ENCODE results near the gene POPDC2. TPM values are rescaled to one million over a fixed set of nuclear protein-coding genes. Genes with fewer than 3 reads are reported as not detected.

The POPDC2 gene
- total RNA-seq, 1 experiment from 2014 or later = 0.15 TPM

GRCh38 chr3:119645813-119646212 lies 14.6 kb downstream of the POPDC2 start:
- CTCF ChIA-PET = no interaction called here
- intact Hi-C loops (cut with micrococcal nuclease; ENCODE audit: unreplicated experiment) = no loop called here
- TF ChIP-seq CTCF (IDR thresholded peaks at IDR 0.05) = no peak
- no peak for TF ChIP-seq SIN3A (IDR thresholded peaks at IDR 0.05; ENCODE audit: borderline replicate concordance, insufficient read depth, low read depth, low read length)
- TF ChIP-seq, protein P1, sequence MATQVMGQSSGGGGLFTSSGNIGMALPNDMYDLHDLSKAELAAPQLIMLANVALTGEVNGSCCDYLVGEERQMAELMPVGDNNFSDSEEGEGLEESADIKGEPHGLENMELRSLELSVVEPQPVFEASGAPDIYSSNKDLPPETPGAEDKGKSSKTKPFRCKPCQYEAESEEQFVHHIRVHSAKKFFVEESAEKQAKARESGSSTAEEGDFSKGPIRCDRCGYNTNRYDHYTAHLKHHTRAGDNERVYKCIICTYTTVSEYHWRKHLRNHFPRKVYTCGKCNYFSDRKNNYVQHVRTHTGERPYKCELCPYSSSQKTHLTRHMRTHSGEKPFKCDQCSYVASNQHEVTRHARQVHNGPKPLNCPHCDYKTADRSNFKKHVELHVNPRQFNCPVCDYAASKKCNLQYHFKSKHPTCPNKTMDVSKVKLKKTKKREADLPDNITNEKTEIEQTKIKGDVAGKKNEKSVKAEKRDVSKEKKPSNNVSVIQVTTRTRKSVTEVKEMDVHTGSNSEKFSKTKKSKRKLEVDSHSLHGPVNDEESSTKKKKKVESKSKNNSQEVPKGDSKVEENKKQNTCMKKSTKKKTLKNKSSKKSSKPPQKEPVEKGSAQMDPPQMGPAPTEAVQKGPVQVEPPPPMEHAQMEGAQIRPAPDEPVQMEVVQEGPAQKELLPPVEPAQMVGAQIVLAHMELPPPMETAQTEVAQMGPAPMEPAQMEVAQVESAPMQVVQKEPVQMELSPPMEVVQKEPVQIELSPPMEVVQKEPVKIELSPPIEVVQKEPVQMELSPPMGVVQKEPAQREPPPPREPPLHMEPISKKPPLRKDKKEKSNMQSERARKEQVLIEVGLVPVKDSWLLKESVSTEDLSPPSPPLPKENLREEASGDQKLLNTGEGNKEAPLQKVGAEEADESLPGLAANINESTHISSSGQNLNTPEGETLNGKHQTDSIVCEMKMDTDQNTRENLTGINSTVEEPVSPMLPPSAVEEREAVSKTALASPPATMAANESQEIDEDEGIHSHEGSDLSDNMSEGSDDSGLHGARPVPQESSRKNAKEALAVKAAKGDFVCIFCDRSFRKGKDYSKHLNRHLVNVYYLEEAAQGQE (IDR thresholded peaks at IDR 0.05; ENCODE audit: insufficient read depth in 1 of 2, low read depth in 2 of 2, low read length in 1 of 2) = no peak
- no peak for TF ChIP-seq POLR2AphosphoS5 (IDR thresholded peaks at IDR 0.05; ENCODE audit: low read depth, low read length)
- no peak for TF ChIP-seq TCF7L2 (IDR thresholded peaks at IDR 0.05; ENCODE audit: low read depth, low read length)
- Histone ChIP-seq H3K4me1 (ENCODE audit: control insufficient read depth, insufficient read depth, low read length) (0 out of 2 replicates have a peak, but pooled peaks cover 5% of the 10 kb centered on the region), H3K9me3 (ENCODE audit: control insufficient read depth, insufficient read depth, low read depth, low read length) (no peaks in the 10 kb centered on the region), H3K36me3 (ENCODE audit: control insufficient read depth, insufficient read depth, low read length) (no peaks in the 10 kb centered on the region), H3K27me3 (ENCODE audit: control insufficient read depth, insufficient read depth, low read length) (peaks cover 8% of the 10 kb centered on the region; the same call in 1 of the 2 replicates), H3K4me3 (ENCODE audit: low read depth in 2 of 2, low read length in 2 of 2) (no peak overlapping the region), H3K27ac (ENCODE audit: low read length) (no peak overlapping the region)
- in situ Hi-C loops (cut with HindIII; ENCODE audit: low pct_unique_long_range_greater_than_20kb, low sequenced_read_pairs) = no loop called here
- ATAC-seq (no peak), DNase-seq (ENCODE audit: low read depth, low spot score) (no peak)
- POLR2A ChIA-PET = no interaction called here
- BruUV-seq (replicated peaks) = no TSS peak

DNA sequence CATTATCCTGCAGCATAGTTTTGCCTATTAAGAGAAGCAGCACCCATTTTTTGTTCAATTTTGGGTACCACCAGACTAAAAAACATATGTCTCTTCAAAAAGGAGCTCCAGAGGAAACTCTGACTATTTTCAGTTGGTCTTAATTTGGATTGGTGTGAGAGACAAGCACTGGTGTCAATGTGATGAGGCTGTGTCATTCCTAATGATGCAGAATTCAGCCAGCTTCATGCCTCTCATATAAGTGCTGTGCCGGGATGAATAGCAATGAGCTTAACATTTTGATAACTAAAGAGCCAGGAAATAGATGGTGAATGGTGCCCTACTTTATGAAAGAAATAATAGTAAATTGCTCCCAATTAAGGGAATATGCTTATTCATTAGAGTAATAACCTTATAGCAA lies 15.9 kb downstream of the POPDC2 start:
- no peak overlapping the region for H3K4me3 ChIP-seq (ENCODE audit: low read depth in 2 of 2, low read length in 2 of 2)
- intact Hi-C loops (cut with micrococcal nuclease; ENCODE audit: unreplicated experiment) (no loop called here), in situ Hi-C loops (cut with HindIII; ENCODE audit: low pct_unique_long_range_greater_than_20kb, low sequenced_read_pairs) (no loop called here)
- H3K27ac ChIP-seq (ENCODE audit: low read length) = no peak overlapping the region
- no peak for DNase-seq (ENCODE audit: low read depth, low spot score)
- no peak for TF ChIP-seq POLR2AphosphoS5 (IDR thresholded peaks at IDR 0.05; ENCODE audit: low read depth, low read length)
- TF ChIP-seq CTCF (IDR thresholded peaks at IDR 0.05) = no peak
- TF ChIP-seq, protein P1 (IDR thresholded peaks at IDR 0.05; ENCODE audit: insufficient read depth in 1 of 2, low read depth in 2 of 2, low read length in 1 of 2) = no peak
- TF ChIP-seq SIN3A (IDR thresholded peaks at IDR 0.05; ENCODE audit: borderline replicate concordance, insufficient read depth, low read depth, low read length) = no peak
- no peak for TF ChIP-seq TCF7L2 (IDR thresholded peaks at IDR 0.05; ENCODE audit: low read depth, low read length)
- no peaks in the 10 kb centered on the region for H3K9me3 ChIP-seq (ENCODE audit: control insufficient read depth, insufficient read depth, low read depth, low read length)
- ChIA-PET POLR2A (no interaction called here), CTCF (no interaction called here)
- no peaks in the 10 kb centered on the region for H3K36me3 ChIP-seq (ENCODE audit: control insufficient read depth, insufficient read depth, low read length)
- H3K4me1 ChIP-seq (ENCODE audit: control insufficient read depth, insufficient read depth, low read length) = 0 out of 2 replicates have a peak, but pooled peaks cover 5% of the 10 kb centered on the region
- no peak for ATAC-seq
- H3K27me3 ChIP-seq (ENCODE audit: control insufficient read depth, insufficient read depth, low read length) = peaks cover 2% of the 10 kb centered on the region; the same call in 1 of the 2 replicates
- BruUV-seq (replicated peaks) = no TSS peak

All from Panc1 (cell line).